Loucy (cell line): ENCODE measurements around the gene ZDHHC13.

Source experiments
- H2AFZ ChIP-seq: fragments of 200-600 bp; sonication (generic); 2 replicates; pipeline ENCODE4 v1.6.0; 2016; ENCODE audit warnings: antibody characterized with exemption, mild to moderate bottlenecking, low read length, moderate library complexity
- H3F3A ChIP-seq: fragments of 200-600 bp; 2 replicates; pipeline ENCODE4 v1.6.0; 2016; ENCODE audit warnings: antibody characterized with exemption, low read depth, mild to moderate bottlenecking
- H3K27me3 ChIP-seq: fragments of 200-600 bp; sonication (generic); 2 replicates; pipeline ENCODE4 v1.6.1; 2014; ENCODE audit warnings: low read length, mild to moderate bottlenecking; ENCODE audit not compliant: insufficient read depth, poor library complexity, severe bottlenecking
- H3K36me3 ChIP-seq: fragments of 200-600 bp; sonication (generic); 2 replicates; pipeline ENCODE4 v1.6.1; 2016; ENCODE audit warnings: low read length; ENCODE audit not compliant: insufficient read depth
- H3K4me1 ChIP-seq: fragments of 200-600 bp; sonication (generic); 2 replicates; pipeline ENCODE4 v1.5.1; 2014; ENCODE audit warnings: low read length, mild to moderate bottlenecking; ENCODE audit not compliant: insufficient read depth, poor library complexity, severe bottlenecking
- H3K4me2 ChIP-seq: fragments of 200-600 bp; sonication (generic); 2 replicates; pipeline ENCODE4 v1.6.0; 2014; ENCODE audit warnings: antibody characterized with exemption, low read length, low read depth, mild to moderate bottlenecking; ENCODE audit not compliant: poor library complexity, severe bottlenecking
- H3K4me3 ChIP-seq: fragments of 200-600 bp; sonication (generic); 2 replicates; pipeline ENCODE4 v1.5.1; 2014; ENCODE audit warnings: low read length, mild to moderate bottlenecking, mixed read lengths; ENCODE audit not compliant: poor library complexity, severe bottlenecking
- H3K79me2 ChIP-seq: fragments of 200-600 bp; sonication (generic); 2 replicates; pipeline ENCODE4 v1.6.1; 2014; ENCODE audit warnings: low read length; ENCODE audit not compliant: insufficient read depth
- H3K9ac ChIP-seq: fragments of 200-600 bp; sonication (generic); 2 replicates; pipeline ENCODE4 v1.6.0; 2014; ENCODE audit warnings: mild to moderate bottlenecking, low read depth, low read length, moderate library complexity; ENCODE audit not compliant: poor library complexity, severe bottlenecking
- H3K9me2 ChIP-seq: fragments of 200-600 bp; sonication (generic); replicated peaks from 2 replicates; pipeline ENCODE4 v1.6.1; 2016; ENCODE audit warnings: low read depth, low read length, mixed read lengths
- H3K9me3 ChIP-seq: fragments of 200-600 bp; sonication (generic); 2 replicates; pipeline ENCODE4 v1.6.1; 2014; ENCODE audit warnings: mild to moderate bottlenecking, antibody characterized with exemption, low read length, low read depth; ENCODE audit not compliant: insufficient read depth
- H4K20me1 ChIP-seq: fragments of 200-600 bp; sonication (generic); 2 replicates; pipeline ENCODE4 v1.6.0; 2014; ENCODE audit warnings: antibody characterized with exemption, low read length, mild to moderate bottlenecking; ENCODE audit not compliant: insufficient read depth, poor library complexity, severe bottlenecking
- EZH2phosphoT487 ChIP-seq: fragments of 200-600 bp; IDR thresholded peaks from 2 replicates; pipeline ENCODE4 v1.6.1; 2018; ENCODE audit warnings: antibody characterized with exemption, mild to moderate bottlenecking, moderate library complexity, borderline replicate concordance
- TF ChIP-seq, protein P1 (sequence below): fragments of 200-600 bp; sonication (generic); conservative IDR thresholded peaks from 2 replicates; pipeline ENCODE4 v1.5.1; 2014; ENCODE audit warnings: mild to moderate bottlenecking, antibody characterized with exemption, low read length

The ZDHHC13 gene

DNA sequence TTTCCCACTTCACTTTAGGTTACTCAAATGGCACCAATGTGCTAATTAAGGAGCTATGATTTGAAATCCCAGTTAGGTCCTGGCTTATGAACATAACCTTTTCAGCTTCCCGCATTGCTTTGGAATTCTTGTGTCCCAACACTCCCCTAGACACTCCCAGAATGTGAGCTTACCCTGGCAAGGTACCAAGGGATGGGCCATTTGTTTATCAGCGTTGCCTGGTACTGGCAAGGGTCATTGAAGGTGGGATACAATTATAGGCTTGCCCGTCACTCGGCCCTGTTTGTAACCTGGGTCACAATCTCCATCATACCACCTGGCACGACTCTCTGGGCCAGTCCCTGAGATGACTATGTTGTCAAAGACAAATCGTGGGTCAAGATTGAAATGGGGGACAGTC lies 79.5 kb downstream of the ZDHHC13 start:
- no peak overlapping the region for H3K4me2 ChIP-seq
- no peak overlapping the region for H3K9ac ChIP-seq
- no peak overlapping the region for H2AFZ ChIP-seq
- H3K9me3 ChIP-seq = no peaks in the 10 kb centered on the region
- H3K79me2 ChIP-seq = no peaks in the 10 kb centered on the region
- H3K36me3 ChIP-seq = no peaks in the 10 kb centered on the region
- peaks cover 43% of the 10 kb centered on the region for H3K4me1 ChIP-seq
- no peaks in the 10 kb centered on the region for H4K20me1 ChIP-seq
- H3F3A ChIP-seq = peaks cover 24% of the 10 kb centered on the region
- no peaks in the 10 kb centered on the region for H3K9me2 ChIP-seq
- H3K27me3 ChIP-seq = no peaks in the 10 kb centered on the region
- TF ChIP-seq EZH2phosphoT487 = no peak
- TF ChIP-seq, protein P1, sequence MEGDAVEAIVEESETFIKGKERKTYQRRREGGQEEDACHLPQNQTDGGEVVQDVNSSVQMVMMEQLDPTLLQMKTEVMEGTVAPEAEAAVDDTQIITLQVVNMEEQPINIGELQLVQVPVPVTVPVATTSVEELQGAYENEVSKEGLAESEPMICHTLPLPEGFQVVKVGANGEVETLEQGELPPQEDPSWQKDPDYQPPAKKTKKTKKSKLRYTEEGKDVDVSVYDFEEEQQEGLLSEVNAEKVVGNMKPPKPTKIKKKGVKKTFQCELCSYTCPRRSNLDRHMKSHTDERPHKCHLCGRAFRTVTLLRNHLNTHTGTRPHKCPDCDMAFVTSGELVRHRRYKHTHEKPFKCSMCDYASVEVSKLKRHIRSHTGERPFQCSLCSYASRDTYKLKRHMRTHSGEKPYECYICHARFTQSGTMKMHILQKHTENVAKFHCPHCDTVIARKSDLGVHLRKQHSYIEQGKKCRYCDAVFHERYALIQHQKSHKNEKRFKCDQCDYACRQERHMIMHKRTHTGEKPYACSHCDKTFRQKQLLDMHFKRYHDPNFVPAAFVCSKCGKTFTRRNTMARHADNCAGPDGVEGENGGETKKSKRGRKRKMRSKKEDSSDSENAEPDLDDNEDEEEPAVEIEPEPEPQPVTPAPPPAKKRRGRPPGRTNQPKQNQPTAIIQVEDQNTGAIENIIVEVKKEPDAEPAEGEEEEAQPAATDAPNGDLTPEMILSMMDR = no peak
- H3K4me3 ChIP-seq = no peak overlapping the region

DNA sequence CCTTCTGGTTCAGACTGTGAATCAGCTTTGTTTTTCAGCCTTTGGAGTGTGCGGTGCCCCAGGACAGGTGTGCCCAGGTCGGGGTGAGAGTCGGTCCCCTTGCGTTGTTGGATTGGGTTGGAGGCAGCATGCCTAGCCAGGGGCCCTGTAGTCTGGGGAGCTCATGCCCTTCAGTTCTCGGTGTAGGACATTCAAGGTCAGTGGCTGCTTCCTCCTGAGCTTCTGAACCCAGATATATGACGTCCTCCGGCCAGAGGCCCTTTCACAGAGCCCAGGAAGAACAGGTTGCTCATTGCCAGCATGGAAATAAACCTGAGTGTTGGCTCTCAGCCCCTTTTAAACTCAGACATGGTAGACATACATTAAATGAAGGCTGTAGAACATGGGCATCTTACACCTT lies 82.1 kb downstream of the ZDHHC13 start:
- Histone ChIP-seq H2AFZ (no peak overlapping the region), H3K27me3 (no peaks in the 10 kb centered on the region), H3F3A (peaks cover 30% of the 10 kb centered on the region), H3K9me3 (peaks cover 9% of the 10 kb centered on the region), H4K20me1 (no peaks in the 10 kb centered on the region), H3K36me3 (no peaks in the 10 kb centered on the region; the same call in 1 of the 2 replicates), H3K4me1 (peaks cover 60% of the 10 kb centered on the region), H3K4me3 (peak overlapping the region; percentile 52), H3K79me2 (no peaks in the 10 kb centered on the region), H3K9ac (peak overlapping the region; percentile 75), H3K4me2 (peak overlapping the region; percentile 72), H3K9me2 (no peaks in the 10 kb centered on the region)
- TF ChIP-seq, protein P1 = no peak
- no peak for TF ChIP-seq EZH2phosphoT487

DNA sequence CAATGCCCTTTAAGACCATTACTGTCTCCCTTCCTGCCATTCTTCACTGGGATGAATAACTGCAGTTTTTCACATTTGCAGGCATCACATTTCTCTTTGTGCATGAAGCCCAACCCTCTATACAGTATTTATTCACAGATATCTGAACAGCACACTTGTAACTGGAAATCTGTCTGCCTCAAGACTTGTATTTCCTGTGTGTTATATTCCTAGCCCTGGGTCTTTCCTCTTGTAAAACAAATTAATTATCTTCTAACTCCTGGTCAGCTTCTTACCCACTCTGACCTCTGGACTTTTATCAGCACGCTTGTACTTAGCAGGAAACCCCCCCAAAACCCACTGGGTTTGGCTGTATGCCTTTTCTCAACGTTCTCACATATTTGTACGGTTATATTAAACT lies 82.8 kb downstream of the ZDHHC13 start:
- no peaks in the 10 kb centered on the region for H3K9me2 ChIP-seq
- TF ChIP-seq, protein P1 = no peak
- TF ChIP-seq EZH2phosphoT487 = no peak
- H3K4me2 ChIP-seq = peak overlapping the region; percentile 72

More for the DNA sequence above, 82.8 kb downstream of the ZDHHC13 start:
- Histone ChIP-seq H3K4me3 (peak overlapping the region; percentile 52), H3K36me3 (no peaks in the 10 kb centered on the region; the same call in 1 of the 2 replicates), H3K79me2 (no peaks in the 10 kb centered on the region), H3F3A (peaks cover 30% of the 10 kb centered on the region), H2AFZ (no peak overlapping the region), H4K20me1 (no peaks in the 10 kb centered on the region), H3K9ac (peak overlapping the region; percentile 75), H3K9me3 (peaks cover 9% of the 10 kb centered on the region), H3K4me1 (peaks cover 61% of the 10 kb centered on the region), H3K27me3 (no peaks in the 10 kb centered on the region)
